GM18868 (cell line): ENCODE measurements around the gene TDRKH.
A peak's percentile ranks its signal among the peaks of the same experiment; 100 is the strongest.
"Not testable (repeated sequence)": the region's sequence is repeated elsewhere in the genome, so short reads cannot be mapped to it uniquely, and the experiment has no call there.

ENCODE experiments used
- ATAC-seq: cut with Tn5 transposase; IDR thresholded peaks from one replicate; pipeline ENCODE4 v1.9.1; 2021; ENCODE audit warnings: mild to moderate bottlenecking, moderate library complexity; ENCODE audit not compliant: unreplicated experiment

Gene TDRKH

GRCh38 chr1:151768351-151769066 is 21.8 kb downstream of the TDRKH start:
- ATAC-seq, result not testable (repeated sequence)

- no peak for ATAC-seq
Observed at GRCh38 chr1:151763990-151764389, 26.3 kb downstream of the TDRKH start.

DNA sequence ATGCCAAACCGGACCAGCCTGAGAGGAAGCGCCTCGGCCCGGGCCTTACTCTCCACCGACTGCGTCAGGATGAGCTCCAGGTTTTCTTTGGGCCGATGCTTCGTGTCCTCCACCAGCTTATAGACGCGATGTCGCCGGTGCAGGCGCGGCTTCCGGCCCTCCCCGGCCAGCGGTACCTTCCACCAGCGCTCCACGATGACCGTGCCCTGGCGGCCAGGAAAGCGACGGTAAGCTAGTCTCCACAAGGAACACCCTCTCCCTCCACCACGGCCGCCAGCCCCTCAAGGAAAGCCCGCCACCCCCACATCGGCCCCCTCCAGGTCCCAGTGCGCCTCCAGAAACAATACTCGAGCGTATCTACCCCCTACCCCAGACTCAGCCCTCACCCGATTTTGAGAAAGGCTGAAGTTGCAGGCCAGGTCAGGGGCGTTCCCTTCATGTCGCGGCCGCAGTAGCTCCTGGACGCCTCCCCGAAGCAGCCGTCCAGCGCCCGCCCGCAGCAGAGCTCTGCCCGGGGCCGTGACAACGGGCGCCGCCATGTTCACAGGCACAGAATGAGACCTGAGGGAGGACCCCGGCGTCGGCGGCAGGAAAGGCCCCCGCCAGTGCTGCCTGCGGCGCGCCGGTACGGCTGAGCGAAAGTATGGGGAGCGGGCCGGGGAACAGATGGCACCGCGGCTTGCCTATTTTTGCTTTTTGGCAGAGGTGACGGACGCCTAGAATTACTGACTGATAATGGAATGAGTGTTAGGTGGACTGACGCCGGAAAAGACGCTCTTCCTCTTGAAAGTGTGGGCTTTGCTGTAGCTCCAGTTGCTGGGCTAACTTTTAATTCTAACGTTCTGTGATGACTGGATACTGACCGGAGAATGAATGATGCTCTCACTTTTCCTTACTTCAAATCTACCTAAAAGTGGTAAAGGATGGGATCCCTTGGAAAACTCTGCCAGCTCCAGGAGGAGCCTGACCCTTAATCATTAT is 27.1 kb downstream of the TDRKH start, which contains the start of gene MRPL9:
TSS of gene MRPL9 (minus strand) at position 556 of the 981 bp plus-strand sequence. CDS start at position 539, 17 bp downstream.
- ATAC-seq, result peak; percentile 94

GRCh38 chr1:151760597-151761385 is 29.5 kb downstream of the TDRKH start:
- no peak for ATAC-seq

DNA sequence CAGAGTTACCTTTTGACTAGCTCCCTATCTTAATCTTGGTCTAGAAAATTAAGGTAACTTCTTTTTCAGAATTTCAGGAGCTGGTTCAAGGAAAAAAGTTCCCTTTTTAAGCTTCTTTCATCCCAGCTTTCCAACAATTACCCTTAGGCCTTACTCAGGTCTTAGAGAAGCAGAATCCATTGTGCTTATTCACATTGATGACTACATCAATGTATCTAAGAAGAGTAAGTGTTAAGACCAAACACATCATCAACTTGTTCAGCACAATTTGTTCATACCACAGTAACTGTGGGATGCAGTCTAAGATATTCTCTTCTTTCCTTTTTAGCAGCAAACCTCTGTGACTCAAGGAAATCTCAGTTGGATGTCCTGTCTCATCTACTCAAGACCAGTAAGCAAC is 31.1 kb downstream of the TDRKH start:
- ATAC-seq, result no peak

GRCh38 chr1:151756291-151756690 is 34.0 kb downstream of the TDRKH start:
- ATAC-seq, result no peak

- ATAC-seq, result no peak
Observed at GRCh38 chr1:151741516-151741915, 48.8 kb downstream of the TDRKH start.

DNA sequence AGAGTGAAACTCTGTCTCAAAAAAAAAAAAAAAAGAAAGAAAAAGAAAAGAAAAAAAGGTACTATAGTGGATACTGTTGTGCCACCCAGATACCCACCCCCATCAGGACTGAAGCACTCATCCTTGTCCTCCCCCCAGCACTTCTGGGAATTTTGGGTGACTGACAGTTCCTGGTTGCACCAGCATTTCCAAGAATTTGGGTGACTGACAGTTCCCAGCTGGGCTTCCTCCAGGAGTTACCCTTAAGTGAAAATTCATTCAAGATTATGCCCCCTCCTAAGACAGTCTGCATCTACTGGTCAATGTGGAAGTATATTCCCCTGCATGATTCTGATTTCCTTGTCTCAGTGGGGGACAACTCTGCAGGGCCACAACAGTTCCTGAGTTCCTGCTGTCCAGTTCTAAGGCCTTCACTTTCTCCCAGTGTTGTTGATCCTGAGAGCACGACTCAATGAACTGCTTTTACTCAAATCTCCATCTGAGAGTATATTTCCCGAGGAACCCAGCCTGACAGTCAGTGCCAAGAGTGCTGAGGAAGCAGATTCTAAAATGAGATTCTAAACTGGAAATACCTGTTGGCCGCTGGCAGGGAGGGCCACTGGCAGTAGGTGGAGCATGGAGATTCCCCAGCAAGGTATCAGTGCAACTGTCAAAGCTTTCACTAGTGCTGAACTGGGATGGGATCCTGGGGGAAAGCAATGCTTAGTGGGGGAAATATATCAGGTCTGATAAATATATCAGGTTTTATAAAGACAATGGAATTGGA is 50.5 kb downstream of the TDRKH start:
- ATAC-seq, result no peak

DNA sequence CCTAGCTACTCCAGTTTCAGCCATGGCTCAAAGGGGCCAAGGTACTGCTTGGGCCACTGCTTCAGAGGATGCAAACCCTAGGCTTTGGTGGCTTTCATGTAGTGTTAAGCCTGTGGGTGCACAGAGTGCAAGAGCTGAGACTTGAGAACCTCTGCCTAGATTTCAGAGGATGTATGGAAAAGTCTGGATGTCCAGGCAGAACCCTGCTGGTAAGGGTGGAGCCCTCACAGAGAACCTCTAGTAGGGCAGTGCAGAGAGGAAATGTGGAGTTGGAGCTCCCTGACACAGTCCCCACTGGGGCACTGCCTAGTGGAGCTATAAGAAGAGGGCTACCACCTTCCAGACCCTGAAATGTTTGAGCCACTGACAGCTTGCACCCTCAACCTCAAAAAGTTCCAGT is 52.8 kb downstream of the TDRKH start:
- no peak for ATAC-seq

- ATAC-seq, result no peak
Observed at GRCh38 chr1:151737026-151737425, 53.3 kb downstream of the TDRKH start.

DNA sequence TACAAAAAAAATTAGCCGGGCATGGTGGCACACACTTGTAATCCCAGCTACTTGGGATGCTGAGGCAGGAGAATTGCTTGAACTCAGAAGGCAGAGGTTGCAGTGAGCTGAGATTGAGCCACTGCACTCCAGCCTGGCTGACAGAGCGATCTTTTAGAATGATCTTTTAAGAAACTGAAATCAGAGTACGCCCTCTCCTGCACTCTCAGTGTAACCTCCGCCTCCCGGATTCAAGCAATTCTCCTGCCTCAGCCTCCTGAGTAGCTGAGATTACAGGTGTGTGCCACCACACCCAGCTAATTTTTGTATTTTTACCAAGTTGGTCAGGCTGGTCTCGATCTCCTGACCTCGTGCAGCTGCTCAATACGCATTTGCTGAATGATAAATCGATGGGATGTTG is 56.3 kb downstream of the TDRKH start:
- ATAC-seq, result not testable (repeated sequence)

GRCh38 chr1:151733126-151733525 is 57.2 kb downstream of the TDRKH start:
- no peak for ATAC-seq

- ATAC-seq, result no peak
Observed at GRCh38 chr1:151729966-151730291, 60.4 kb downstream of the TDRKH start.

DNA sequence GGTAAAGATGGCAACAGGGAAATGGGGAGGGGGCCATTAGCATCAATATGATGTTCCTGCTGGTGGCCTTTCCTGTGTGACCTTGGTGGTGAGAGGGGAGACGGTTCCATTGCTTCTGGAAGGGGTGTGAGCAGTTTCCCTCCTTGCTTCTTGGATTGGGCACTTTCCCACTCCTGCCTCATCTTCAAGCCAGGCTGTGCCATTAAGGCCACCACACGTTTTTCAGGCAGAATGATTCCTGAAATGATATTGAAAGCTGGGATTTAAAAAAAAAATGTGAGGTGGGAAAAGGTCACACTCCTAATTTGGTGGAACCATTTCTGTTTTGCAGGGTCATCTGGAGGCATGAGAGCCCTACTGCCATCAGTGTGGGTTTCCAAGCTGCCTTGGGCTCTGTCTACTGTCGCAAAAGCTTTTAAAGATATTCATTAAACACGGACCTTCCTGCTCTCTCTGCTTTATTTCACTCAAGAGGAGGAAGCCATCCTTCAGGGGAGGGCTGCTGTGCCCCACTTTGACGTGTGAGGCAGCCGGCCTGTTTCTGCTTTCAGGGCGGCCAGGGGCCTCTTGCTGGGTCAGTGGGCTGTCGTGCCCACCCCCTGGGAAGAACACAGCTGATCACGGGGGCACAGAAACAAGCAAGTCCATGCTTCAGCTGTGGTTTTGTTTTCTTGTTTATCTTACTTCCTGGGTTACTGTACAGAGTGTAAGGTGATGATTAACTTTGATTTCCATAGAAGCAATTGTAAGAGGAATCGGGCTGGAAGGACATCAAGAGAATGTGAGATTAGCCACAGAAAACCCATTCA is 60.9 kb downstream of the TDRKH start:
- ATAC-seq, result no peak

- ATAC-seq, result no peak
Observed at GRCh38 chr1:151728151-151729054, 61.9 kb downstream of the TDRKH start.

DNA sequence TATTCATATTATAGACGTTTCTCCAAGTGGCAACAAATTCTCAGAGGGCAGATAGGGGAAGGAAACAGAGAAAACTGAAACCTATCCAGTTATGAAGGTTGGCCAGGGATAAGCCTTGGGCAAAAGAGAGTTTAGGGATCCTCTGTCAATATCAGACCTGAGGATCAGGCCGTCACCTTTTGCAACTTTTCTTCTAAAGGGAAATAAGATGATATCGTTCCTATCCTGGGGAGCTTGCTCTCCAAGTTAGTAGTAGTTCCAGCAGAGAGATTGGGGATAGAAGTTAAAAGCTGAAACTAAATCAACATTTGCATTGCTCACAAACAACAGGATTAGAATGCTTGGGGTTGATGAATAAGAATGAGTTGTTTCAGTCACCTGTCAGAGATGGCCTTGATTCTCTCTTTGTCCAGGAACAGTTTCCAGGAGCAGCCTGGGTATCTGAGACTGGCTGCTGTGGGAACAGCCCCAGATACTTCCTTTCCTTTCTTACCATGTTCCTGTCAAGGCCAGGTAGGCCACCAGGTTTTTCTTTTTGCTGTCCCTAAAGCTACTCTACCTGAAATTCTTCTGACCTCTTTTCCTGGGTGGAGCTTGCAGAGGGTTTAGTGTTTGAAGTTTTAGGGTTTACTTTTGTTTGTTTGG is 66.5 kb downstream of the TDRKH start:
- no peak for ATAC-seq
